A673 (cell line): ENCODE data around the gene INPP4B.
A peak's percentile ranks its signal among the peaks of the same experiment; 100 is the strongest.

Experiments
- CTCF ChIP-seq: fragments of 300-800, 200-600 bp; sonication (generic); conservative IDR thresholded peaks from 2 replicates; pipeline ENCODE4 v1.5.1; 2017; ENCODE audit warnings: low read depth, mild to moderate bottlenecking, antibody characterized with exemption, low read length, moderate library complexity, mixed read lengths
- EZH2 ChIP-seq: fragments of 200-600 bp; sonication (generic); IDR thresholded peaks from 2 replicates; pipeline ENCODE4 v1.6.1; 2017; ENCODE audit warnings: borderline replicate concordance, low read depth, mild to moderate bottlenecking, mixed read lengths, antibody characterized with exemption, low read length; ENCODE audit not compliant: poor library complexity, severe bottlenecking

GRCh38 chr4:142846729-142847596 lies 862 bp upstream of the INPP4B start:
- TF ChIP-seq CTCF = 0 out of 2 replicates have a peak, but pooled peaks have one; percentile 13
- no peak for TF ChIP-seq EZH2
